NT2/D1 (cell line): ENCODE data around the gene PRSS21.
A peak's percentile ranks its signal among the peaks of the same experiment; 100 is the strongest.

Source experiments
- DNase-seq: peaks from one replicate; pipeline ENCODE4 v3.0.0-alpha.2; 2011; ENCODE audit warnings: low read depth, low spot score
- H3K27me3 ChIP-seq: 2 replicates; pipeline ENCODE4 v1.6.0; 2011; ENCODE audit warnings: mild to moderate bottlenecking; ENCODE audit not compliant: insufficient read length, insufficient read depth
- H3K36me3 ChIP-seq: 2 replicates; pipeline ENCODE4 v1.6.1; 2011; ENCODE audit warnings: mild to moderate bottlenecking, low read length, mixed read lengths; ENCODE audit not compliant: insufficient read depth, insufficient read length
- H3K4me1 ChIP-seq: 2 replicates; pipeline ENCODE4 v1.5.1; 2011; ENCODE audit not compliant: insufficient read depth, insufficient read length
- H3K4me3 ChIP-seq: 2 replicates; pipeline ENCODE4 v1.5.1; 2011; ENCODE audit warnings: low read depth; ENCODE audit not compliant: insufficient read length
- H3K9ac ChIP-seq: 2 replicates; pipeline ENCODE4 v1.6.0; 2011; ENCODE audit warnings: low read depth; ENCODE audit not compliant: insufficient read length
- H3K9me3 ChIP-seq: 2 replicates; pipeline ENCODE4 v1.5.1; 2011; ENCODE audit warnings: mild to moderate bottlenecking, low read length; ENCODE audit not compliant: insufficient read depth
- SUZ12 ChIP-seq: IDR thresholded peaks from 2 replicates; pipeline ENCODE4 v1.6.1; 2011; ENCODE audit not compliant: insufficient read length, insufficient read depth; ENCODE audit errors: extremely low read depth
- YY1 ChIP-seq: IDR thresholded peaks from 2 replicates; pipeline ENCODE4 v1.6.1; 2011; ENCODE audit not compliant: insufficient read length, insufficient read depth
- ZNF274 ChIP-seq: IDR thresholded peaks from 2 replicates; pipeline ENCODE4 v1.6.1; 2011; ENCODE audit warnings: mild to moderate bottlenecking, low read depth, low read length

PRSS21 gene

DNA sequence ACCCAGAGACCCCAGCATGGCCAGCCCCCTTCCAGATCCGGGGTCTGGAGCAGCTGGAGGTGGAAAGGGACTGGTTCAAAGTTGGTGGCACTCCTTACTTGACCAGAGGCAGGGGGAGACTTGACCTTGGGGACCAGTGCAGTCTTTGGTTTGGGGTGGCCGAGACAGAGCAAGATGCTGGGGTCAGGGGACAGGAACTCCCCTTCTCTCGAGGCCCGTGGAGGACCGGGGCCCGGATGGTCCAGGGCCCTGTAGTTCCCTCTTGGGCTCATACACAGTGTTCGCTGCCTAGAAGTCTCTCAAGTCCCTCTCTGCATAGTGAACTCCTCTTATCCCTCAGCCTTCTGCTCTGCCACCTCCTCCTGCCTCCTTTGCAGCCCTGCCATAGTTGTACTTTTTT is 29.1 kb upstream of the PRSS21 start:
- Histone ChIP-seq H3K36me3 (no peaks in the 10 kb centered on the region), H3K27me3 (no peaks in the 10 kb centered on the region), H3K4me3 (no peak overlapping the region), H3K4me1 (peaks cover 19% of the 10 kb centered on the region), H3K9me3 (no peaks in the 10 kb centered on the region), H3K9ac (peak overlapping the region; percentile 8)
- DNase-seq = no peak
- TF ChIP-seq YY1 (no peak), ZNF274 (no peak), SUZ12 (no peak)

DNA sequence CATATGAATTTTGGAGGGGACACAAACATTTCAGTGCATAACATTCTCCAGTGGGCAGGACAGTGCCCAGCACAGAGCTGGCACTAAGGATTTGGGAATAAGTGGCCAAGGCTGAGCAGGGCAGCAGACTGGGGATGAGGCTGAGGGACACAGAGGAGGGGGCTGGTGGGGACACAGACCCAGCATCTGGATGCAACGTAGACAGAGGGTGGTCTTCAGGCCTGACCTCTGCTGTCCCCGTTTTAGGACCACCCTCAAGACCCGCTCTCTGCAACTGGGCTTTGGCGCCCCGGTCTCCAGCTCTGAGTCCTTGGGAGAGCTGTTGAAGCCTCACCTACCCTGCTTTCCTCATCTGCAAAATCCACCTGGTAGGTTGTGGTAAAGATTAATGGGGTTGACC is 26.4 kb upstream of the PRSS21 start:
- no peaks in the 10 kb centered on the region for H3K27me3 ChIP-seq
- DNase-seq = no peak
- no peak overlapping the region for H3K9ac ChIP-seq
- H3K36me3 ChIP-seq = no peaks in the 10 kb centered on the region
- no peaks in the 10 kb centered on the region for H3K9me3 ChIP-seq
- no peak for TF ChIP-seq SUZ12
- TF ChIP-seq ZNF274 = no peak
- no peak for TF ChIP-seq YY1
- H3K4me3 ChIP-seq = no peak overlapping the region
- peaks cover 11% of the 10 kb centered on the region for H3K4me1 ChIP-seq

DNA sequence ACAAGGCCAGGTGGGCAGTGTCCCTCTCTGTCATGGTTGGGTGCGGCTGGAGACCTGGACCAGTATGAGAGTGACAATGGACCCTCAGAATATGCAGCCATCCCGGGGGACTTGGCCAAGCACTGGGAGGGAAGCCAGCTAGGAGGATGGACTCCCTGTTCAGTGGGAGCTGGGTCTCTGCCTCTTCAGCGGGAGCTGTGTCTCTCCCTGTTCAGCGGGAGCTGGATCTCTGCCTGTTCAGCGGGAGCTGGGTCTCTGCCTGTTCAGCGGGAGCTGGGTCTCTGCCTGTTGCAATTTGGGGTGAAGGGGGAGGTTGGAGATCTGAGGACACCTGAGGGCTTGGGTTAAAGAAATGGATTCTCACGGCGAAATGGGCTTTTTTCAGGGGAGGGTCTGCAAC is 25.9 kb upstream of the PRSS21 start:
- Histone ChIP-seq H3K36me3 (no peaks in the 10 kb centered on the region), H3K27me3 (no peaks in the 10 kb centered on the region), H3K4me3 (no peak overlapping the region), H3K9me3 (no peaks in the 10 kb centered on the region), H3K4me1 (peaks cover 9% of the 10 kb centered on the region), H3K9ac (no peak overlapping the region)
- no peak for TF ChIP-seq SUZ12
- no peak for TF ChIP-seq YY1
- TF ChIP-seq ZNF274 = no peak
- no peak for DNase-seq

DNA sequence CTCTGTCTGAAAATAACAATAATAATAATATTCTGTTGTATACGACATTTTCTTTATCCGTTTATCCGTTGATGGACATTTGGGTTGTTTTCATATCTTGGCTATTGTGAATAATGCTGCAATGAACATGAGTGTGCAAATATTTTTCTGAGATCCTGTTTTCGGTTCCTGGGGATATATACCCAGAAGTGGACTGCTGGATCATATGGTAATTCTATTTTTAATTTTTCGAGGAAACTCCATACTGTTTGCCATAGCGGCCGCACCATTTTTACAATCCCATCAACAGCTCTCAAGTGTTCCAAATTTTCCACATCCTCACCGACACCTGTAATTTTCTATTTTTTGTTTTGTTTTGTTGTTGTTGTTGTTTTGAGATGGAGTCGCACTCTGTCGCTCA is 24.1 kb upstream of the PRSS21 start:
- Histone ChIP-seq H3K36me3 (no peaks in the 10 kb centered on the region), H3K27me3 (no peaks in the 10 kb centered on the region), H3K4me3 (no peak overlapping the region), H3K9ac (no peak overlapping the region), H3K4me1 (peaks cover 7% of the 10 kb centered on the region), H3K9me3 (no peaks in the 10 kb centered on the region)
- no peak for TF ChIP-seq SUZ12
- DNase-seq = no peak

DNA sequence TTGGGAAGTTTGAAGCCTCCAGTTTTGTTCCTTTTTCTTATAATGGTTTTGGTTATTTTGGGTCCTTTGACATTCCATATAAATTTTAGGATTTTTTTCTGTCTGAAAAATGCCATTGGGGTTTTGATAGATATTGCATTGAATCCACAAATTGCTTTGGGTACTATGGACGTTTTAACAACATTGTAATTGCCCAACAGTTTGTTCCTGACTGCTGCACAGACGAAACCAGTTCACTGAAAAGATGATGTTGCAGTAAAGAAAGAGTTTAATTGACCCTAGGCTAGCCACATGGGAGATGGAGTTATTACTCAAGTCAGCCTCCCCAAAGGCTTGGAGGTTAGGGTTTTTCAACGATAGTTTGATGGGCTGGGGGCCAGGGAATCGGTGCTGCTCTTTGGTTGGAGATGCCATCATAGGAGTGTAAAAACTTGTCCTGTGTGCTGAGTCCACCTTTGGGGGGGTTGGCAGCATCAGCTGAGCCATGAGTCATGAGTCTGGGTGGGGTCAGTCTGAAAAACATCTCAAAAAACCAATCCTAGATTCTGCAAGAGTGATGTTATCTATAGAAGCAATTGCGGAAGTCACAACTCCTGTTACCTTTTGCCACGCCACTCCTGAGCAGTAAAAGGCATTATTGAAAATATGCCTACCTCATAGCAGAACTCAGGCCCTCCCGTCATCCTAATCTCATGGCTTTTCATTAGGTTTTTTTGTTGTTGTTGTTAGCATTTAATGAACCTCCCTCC is 21.5 kb upstream of the PRSS21 start:
- Histone ChIP-seq H3K4me3 (no peak overlapping the region), H3K36me3 (no peaks in the 10 kb centered on the region), H3K9ac (no peak overlapping the region), H3K27me3 (no peaks in the 10 kb centered on the region), H3K4me1 (peaks cover 7% of the 10 kb centered on the region), H3K9me3 (no peaks in the 10 kb centered on the region)
- TF ChIP-seq ZNF274 = no peak
- TF ChIP-seq SUZ12 = no peak
- TF ChIP-seq YY1 = no peak
- no peak for DNase-seq

DNA sequence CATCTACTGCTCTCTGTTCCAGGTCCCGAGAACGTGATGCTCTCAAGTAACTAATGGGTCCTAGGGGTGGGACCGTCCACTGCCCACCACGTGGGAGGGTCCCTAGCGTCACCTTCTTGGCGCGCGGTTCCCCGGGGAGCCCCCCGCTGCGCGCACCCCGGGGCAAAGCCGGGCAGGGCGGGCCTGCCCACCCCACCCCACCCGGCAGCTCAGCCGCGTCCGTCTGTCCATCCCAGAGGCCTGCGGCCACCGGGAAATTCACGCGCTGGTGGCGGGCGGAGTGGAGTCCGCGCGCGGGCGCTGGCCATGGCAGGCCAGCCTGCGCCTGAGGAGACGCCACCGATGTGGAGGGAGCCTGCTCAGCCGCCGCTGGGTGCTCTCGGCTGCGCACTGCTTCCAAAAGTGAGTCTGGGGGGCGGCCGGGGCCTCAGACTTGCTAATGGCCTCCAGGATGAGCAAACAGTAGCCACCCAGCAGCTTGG is 18.3 kb upstream of the PRSS21 start:
- no peak for TF ChIP-seq YY1
- TF ChIP-seq ZNF274 = no peak
- TF ChIP-seq SUZ12 = no peak
- peaks cover 11% of the 10 kb centered on the region for H3K9me3 ChIP-seq
- no peak overlapping the region for H3K9ac ChIP-seq
- H3K36me3 ChIP-seq = no peaks in the 10 kb centered on the region
- H3K27me3 ChIP-seq = no peaks in the 10 kb centered on the region
- H3K4me1 ChIP-seq = peaks cover 7% of the 10 kb centered on the region
- DNase-seq = no peak
- no peak overlapping the region for H3K4me3 ChIP-seq

DNA sequence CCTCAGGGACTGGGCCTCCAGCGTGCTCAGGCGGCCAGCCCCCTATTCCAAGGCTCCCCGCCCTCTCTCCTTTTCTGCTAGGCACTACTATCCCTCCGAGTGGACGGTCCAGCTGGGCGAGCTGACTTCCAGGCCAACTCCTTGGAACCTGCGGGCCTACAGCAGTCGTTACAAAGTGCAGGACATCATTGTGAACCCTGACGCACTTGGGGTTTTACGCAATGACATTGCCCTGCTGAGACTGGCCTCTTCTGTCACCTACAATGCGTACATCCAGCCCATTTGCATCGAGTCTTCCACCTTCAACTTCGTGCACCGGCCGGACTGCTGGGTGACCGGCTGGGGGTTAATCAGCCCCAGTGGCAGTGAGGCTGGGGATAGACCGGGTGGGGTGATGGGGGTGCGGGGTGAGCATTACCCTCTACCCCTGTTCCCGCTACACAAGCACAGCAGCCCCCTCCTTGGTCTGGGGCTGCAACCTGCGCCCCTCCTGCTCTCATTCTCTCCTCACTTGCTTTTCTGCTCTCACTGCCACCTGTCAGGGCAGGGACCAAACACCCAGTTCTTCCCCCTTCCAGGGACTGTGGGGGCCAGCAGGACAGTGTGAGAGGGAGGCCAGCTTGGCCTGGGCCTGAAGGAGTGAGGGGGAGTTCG is 17.7 kb upstream of the PRSS21 start:
- TF ChIP-seq ZNF274 = no peak
- TF ChIP-seq SUZ12 = no peak
- TF ChIP-seq YY1 = no peak
- Histone ChIP-seq H3K4me1 (peaks cover 7% of the 10 kb centered on the region), H3K4me3 (no peak overlapping the region), H3K27me3 (no peaks in the 10 kb centered on the region), H3K36me3 (no peaks in the 10 kb centered on the region), H3K9ac (no peak overlapping the region), H3K9me3 (peaks cover 16% of the 10 kb centered on the region)
- DNase-seq = no peak
